Breast epithelium (tissue), 3 donors: ENCODE data around the gene XPO6.

Source experiments
- CTCF ChIP-seq, 3 donors: fragments of 450-650 bp; IDR thresholded peaks; one replicate each; pipeline ENCODE4 v1.5.1; 2016 to 2017; ENCODE audit warnings: antibody characterized with exemption in 3 of 3, mild to moderate bottlenecking in 3 of 3, moderate library complexity in 3 of 3
- POLR2A ChIP-seq: fragments of 450-650 bp; IDR thresholded peaks from one replicate; pipeline ENCODE4 v1.6.1; 2016; ENCODE audit warnings: antibody characterized with exemption, mild to moderate bottlenecking, moderate library complexity
- POLR2AphosphoS5 ChIP-seq, 3 donors: sonication (generic); formaldehyde crosslinking; IDR thresholded peaks; one replicate each; pipeline ENCODE4 v1.6.1; 2017; ENCODE audit warnings: antibody characterized with exemption in 3 of 3

GRCh38 chr16:28186752-28187151 is 25.0 kb downstream of the XPO6 start:
- no peak for TF ChIP-seq CTCF (IDR thresholded peaks at IDR 0.05)
- TF ChIP-seq POLR2AphosphoS5 (IDR thresholded peaks at IDR 0.05), result no peak
- no peak for TF ChIP-seq POLR2A
